ENCODE measurements around the gene RNF32. TPM values are rescaled to one million over a fixed set of nuclear protein-coding genes. Genes with fewer than 3 reads are reported as not detected.

The RNF32 gene
- total RNA-seq, 2 donors from 2014 or later: not detected

GRCh38 chr7:156655983-156656382 lies 15.4 kb downstream of the RNF32 start:
- DNase-seq (ENCODE audit: low spot score): no peak
- H3K27me3 ChIP-seq (replicated peaks; ENCODE audit: insufficient read depth): no peaks in the 10 kb centered on the region
- H3K9me3 ChIP-seq: no peaks in the 10 kb centered on the region
- H3K27ac ChIP-seq: no peak overlapping the region
- TF ChIP-seq CTCF (IDR thresholded peaks at IDR 0.05): no peak
- H3K4me3 ChIP-seq: no peak overlapping the region
- no peaks in the 10 kb centered on the region for H3K4me1 ChIP-seq (ENCODE audit: control insufficient read depth in 1 of 2, low read depth in 2 of 2)
- no peaks in the 10 kb centered on the region for H3K36me3 ChIP-seq
- no peak for ATAC-seq (ENCODE audit: insufficient number of reproducible peaks, low FRiP score, low read depth)

GRCh38 chr7:156656598-156656997 lies 16.0 kb downstream of the RNF32 start:
- DNase-seq (ENCODE audit: low spot score) (no peak), ATAC-seq (ENCODE audit: insufficient number of reproducible peaks, low FRiP score, low read depth) (no peak)
- no peak overlapping the region for H3K27ac ChIP-seq
- no peaks in the 10 kb centered on the region for H3K27me3 ChIP-seq (replicated peaks; ENCODE audit: insufficient read depth)
- no peaks in the 10 kb centered on the region for H3K4me1 ChIP-seq (ENCODE audit: control insufficient read depth in 1 of 2, low read depth in 2 of 2)
- no peaks in the 10 kb centered on the region for H3K9me3 ChIP-seq
- no peaks in the 10 kb centered on the region for H3K36me3 ChIP-seq
- no peak for TF ChIP-seq CTCF (IDR thresholded peaks at IDR 0.05)
- H3K4me3 ChIP-seq: no peak overlapping the region

- no peak for TF ChIP-seq CTCF (IDR thresholded peaks at IDR 0.05)
- H3K27ac ChIP-seq: no peak overlapping the region
- ATAC-seq (ENCODE audit: insufficient number of reproducible peaks, low FRiP score, low read depth) (no peak), DNase-seq (ENCODE audit: low spot score) (no peak)
- H3K36me3 ChIP-seq: no peaks in the 10 kb centered on the region
- no peaks in the 10 kb centered on the region for H3K9me3 ChIP-seq
- H3K4me3 ChIP-seq: no peak overlapping the region
- H3K27me3 ChIP-seq (replicated peaks; ENCODE audit: insufficient read depth): no peaks in the 10 kb centered on the region
- H3K4me1 ChIP-seq (ENCODE audit: control insufficient read depth in 1 of 2, low read depth in 2 of 2): no peaks in the 10 kb centered on the region
These were observed 17.1 kb downstream of the RNF32 start for GRCh38 chr7:156657681-156658080.

GRCh38 chr7:156659203-156659602 lies 18.6 kb downstream of the RNF32 start:
- H3K27me3 ChIP-seq (replicated peaks; ENCODE audit: insufficient read depth): no peaks in the 10 kb centered on the region
- DNase-seq (ENCODE audit: low spot score) (no peak), ATAC-seq (ENCODE audit: insufficient number of reproducible peaks, low FRiP score, low read depth) (no peak)
- no peaks in the 10 kb centered on the region for H3K4me1 ChIP-seq (ENCODE audit: control insufficient read depth in 1 of 2, low read depth in 2 of 2)
- no peak for TF ChIP-seq CTCF (IDR thresholded peaks at IDR 0.05)
- no peaks in the 10 kb centered on the region for H3K9me3 ChIP-seq
- no peak overlapping the region for H3K4me3 ChIP-seq
- H3K27ac ChIP-seq: no peak overlapping the region
- H3K36me3 ChIP-seq: no peaks in the 10 kb centered on the region

GRCh38 chr7:156659961-156660360 lies 19.4 kb downstream of the RNF32 start:
- Histone ChIP-seq H3K36me3 (no peaks in the 10 kb centered on the region), H3K4me1 (ENCODE audit: control insufficient read depth in 1 of 2, low read depth in 2 of 2) (no peaks in the 10 kb centered on the region), H3K4me3 (no peak overlapping the region), H3K9me3 (no peaks in the 10 kb centered on the region), H3K27ac (no peak overlapping the region), H3K27me3 (replicated peaks; ENCODE audit: insufficient read depth) (no peaks in the 10 kb centered on the region)
- DNase-seq (ENCODE audit: low spot score): no peak
- no peak for TF ChIP-seq CTCF (IDR thresholded peaks at IDR 0.05)
- ATAC-seq (ENCODE audit: insufficient number of reproducible peaks, low FRiP score, low read depth): no peak
